HG03095 (cell line): ENCODE measurements around the gene EXD3.
"Not testable (repeated sequence)": the region's sequence is repeated elsewhere in the genome, so short reads cannot be mapped to it uniquely, and the experiment has no call there.

Experiments used
- ATAC-seq: cut with Tn5 transposase; IDR thresholded peaks from one replicate; pipeline ENCODE4 v1.9.1; 2021; ENCODE audit warnings: moderate library complexity; ENCODE audit not compliant: unreplicated experiment

The EXD3 gene

GRCh38 chr9:137381501-137382443 lies 41.2 kb downstream of the EXD3 start:
- ATAC-seq, result no peak

DNA sequence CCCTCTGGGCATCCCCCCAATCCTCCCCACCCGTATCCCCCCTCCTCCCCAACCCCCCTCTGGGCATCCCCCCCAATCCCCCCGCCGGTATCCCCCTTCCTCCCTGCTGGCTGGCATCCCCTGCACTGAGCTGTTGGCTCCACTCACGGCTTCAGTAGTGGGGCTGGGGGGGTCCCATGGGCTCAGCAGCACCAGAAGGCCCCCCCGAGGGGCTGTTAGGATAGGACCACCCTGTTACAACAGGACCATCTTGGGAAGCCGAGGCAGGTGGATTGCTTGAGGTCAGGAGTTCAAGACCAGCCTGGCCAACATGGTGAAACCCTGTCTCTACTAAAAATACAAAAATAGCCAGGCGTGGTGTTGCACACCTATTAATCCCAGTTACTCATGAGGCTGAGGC lies 42.4 kb downstream of the EXD3 start:
- ATAC-seq, result no peak

DNA sequence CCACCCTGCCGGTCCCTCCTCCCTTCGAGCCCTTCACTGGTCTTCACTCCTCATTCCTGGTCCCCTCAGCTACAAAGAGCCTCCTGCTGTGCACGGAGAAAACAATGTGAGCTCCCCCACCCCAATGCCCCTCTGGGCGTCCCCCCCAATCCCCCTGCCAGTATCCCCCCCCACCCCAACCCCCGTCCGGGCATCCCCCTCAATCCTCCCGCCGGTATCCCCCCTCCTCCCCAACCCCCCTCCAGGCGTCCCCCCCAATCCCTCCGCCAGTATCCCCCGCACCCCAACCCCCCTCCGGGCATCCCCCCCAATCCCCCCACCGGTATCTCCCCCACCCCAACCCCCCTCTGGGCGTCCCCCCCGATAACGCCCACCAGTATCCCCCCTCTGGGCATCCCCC lies 42.8 kb downstream of the EXD3 start:
- ATAC-seq, result no peak

- no peak for ATAC-seq
Observed at GRCh38 chr9:137379761-137380161, 43.2 kb downstream of the EXD3 start.

- ATAC-seq, result not testable (repeated sequence)
Observed at GRCh38 chr9:137378688-137379410, 44.1 kb downstream of the EXD3 start.

GRCh38 chr9:137376386-137376785 lies 46.6 kb downstream of the EXD3 start:
- no peak for ATAC-seq

- ATAC-seq, result no peak
Observed at GRCh38 chr9:137375321-137376058, 47.5 kb downstream of the EXD3 start.

DNA sequence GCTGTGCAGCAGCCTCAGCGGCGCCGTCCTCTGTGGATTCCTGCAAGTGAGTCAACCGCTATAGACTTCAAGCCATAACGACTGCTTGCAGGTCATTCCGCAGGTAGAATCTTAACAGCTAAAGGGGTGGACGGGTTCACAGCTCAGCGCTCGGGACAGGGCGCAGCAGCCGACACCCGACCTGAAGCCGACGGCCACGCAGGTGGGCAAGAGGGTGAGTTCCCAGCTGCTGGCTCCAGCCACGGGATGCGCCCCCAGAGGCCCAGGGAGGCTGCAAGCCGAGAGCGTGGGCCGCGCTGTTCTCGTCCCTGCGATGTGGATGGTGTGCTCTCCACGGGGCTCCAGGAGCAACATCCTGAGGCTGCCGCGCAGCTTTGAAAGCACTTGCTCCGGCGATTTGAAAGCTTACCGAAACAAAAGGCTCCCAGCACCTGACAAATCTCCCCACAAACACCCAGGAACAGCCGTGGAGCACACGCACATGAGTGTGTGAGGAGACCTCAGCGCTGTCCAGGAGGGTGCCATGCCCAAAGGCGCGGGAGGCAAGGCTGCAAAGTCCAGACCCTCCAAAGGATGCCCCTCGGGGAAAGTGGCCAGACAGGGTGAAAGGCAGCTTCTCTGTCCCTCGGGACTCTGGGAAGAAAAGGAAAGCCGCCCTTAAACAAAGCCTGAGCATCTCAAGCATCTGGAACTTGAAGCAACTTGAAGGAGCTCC lies 48.7 kb downstream of the EXD3 start:
- no peak for ATAC-seq

DNA sequence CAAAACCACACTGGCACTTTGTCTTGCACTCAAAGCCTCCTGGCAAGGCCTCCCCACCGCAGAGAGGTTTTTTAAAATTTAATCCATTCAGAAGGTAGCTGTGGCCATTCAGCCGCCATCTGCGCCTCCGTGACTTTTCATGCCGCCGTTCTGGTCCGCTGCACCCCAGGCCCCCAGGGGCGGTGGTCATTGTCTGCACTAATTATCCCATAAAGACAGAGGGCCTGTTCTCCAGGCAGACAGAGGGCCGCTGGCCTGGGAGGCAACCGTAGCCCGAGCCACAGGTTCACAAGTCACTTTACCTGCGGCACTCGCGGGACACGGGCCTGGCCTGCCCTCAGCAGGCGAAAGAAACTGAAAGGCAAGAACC lies 49.4 kb downstream of the EXD3 start:
- ATAC-seq, result no peak

DNA sequence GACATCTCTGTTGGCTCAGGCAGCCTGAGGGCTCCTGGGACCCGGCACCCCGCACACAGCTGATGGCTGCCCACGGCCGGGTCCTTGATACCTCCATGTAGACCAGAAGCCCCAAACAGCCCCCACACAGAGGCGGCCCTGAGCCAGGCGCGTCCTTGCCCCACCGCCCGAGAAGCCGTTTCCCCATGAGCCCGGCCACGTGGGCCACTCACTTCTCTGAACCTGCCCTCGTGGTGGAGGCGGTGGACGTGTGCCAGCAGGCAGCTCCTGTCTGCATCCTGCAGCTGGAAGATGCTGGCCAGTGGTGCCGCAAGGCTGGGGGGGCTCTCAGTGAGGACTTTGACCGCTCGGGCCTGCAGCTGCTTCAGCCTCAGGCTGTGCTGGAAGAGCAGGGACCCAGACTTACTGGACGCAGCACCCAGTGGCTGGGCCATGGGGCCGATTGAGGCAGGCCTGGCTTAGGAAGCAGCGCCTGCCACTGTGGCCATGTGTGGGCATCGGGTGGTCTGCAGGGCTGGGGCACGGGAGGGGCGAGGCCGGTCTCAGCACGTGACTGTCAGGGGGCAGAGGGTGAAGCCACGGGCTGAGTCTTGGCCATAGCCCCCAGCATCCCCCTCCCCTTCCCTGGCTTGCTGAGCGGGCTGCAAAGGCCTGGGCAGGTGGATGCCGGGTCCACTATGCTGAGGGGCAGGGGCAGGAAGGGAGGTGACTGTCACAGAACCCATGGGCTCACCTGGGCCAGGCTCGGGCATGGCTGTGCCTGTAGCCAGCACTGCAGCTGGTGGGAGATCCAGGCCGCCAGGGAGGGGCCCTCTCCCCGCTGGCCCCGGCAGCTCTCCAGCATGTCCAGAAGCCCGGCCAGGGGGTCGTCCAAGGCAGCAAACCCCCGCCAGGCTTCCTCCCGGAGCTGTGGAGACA lies 50.0 kb downstream of the EXD3 start:
- no peak for ATAC-seq

- no peak for ATAC-seq
Observed at GRCh38 chr9:137371946-137372651, 50.9 kb downstream of the EXD3 start.

GRCh38 chr9:137371521-137371941 lies 51.4 kb downstream of the EXD3 start:
- no peak for ATAC-seq

DNA sequence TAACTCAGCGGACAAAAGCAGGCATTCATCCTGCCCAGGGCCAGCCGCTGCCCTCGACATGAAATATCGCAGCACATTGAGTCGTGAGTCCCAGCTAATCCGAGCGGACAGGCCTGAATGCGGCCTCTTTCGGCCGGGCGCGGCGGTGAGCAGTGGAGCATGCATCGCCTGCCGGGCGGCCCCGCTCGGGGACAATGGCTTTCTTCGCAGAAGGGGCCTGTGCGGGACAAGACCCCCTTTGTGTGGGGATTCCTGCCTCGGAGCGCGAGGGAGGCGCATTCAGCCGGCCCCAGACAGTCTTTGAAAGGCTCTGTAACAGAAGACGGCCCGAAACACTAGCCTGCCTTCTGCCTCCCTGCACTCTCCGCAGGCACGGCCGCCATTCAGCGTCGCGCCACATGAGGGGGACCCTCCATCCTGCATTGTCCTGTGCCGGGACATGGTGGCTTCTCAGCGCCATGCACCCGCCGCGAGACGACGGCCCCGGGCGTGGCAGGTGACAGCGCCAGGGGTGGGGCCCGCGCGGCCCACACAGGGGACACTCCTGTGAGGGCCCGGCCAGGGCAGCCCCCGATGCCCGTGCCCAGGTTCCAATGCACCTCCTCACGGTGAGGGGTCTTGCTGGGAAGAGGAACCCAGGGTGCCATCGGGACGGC lies 52.0 kb downstream of the EXD3 start:
- ATAC-seq, result no peak

DNA sequence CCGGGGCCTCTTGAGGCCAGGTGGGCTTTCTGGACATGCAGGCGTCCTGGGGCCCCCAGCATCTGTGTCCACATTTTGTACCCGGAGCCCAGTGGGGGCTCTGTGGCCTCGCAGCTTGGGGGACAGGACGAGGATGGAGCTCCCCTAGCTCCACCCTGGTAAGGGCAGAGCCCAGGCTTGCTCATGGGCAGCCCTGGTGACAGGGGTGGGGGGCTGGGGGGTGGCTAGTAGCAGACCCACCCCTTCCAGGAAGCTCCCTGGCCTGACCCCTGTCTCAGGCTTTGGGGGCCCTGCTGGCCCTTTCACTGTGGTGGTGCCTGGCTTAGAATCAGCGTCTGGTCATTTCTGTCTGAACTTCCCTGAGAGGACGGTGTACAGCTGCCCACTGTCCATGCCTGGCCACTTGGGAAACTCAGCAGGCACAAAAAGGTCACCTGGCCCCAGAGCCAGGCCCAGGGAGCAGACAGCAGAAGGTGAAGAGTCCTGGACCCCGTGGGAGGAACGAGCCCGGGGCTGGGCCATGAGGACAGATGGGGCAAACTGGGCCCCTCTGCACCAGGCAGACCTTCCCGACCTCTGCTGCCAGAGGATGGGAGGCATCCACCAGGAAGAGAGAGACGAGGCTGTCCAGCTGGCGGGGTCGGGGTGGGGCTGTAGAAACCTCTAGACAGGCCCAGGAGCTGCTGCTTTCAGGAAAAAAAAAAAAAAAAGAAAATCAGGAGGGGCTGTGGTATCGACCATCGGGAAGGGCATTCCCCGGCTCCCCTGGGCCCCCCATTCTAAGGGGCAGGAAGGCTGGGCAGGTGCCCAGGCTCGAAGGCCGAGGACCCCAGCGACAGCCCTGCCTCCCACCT lies 52.8 kb downstream of the EXD3 start:
- no peak for ATAC-seq

DNA sequence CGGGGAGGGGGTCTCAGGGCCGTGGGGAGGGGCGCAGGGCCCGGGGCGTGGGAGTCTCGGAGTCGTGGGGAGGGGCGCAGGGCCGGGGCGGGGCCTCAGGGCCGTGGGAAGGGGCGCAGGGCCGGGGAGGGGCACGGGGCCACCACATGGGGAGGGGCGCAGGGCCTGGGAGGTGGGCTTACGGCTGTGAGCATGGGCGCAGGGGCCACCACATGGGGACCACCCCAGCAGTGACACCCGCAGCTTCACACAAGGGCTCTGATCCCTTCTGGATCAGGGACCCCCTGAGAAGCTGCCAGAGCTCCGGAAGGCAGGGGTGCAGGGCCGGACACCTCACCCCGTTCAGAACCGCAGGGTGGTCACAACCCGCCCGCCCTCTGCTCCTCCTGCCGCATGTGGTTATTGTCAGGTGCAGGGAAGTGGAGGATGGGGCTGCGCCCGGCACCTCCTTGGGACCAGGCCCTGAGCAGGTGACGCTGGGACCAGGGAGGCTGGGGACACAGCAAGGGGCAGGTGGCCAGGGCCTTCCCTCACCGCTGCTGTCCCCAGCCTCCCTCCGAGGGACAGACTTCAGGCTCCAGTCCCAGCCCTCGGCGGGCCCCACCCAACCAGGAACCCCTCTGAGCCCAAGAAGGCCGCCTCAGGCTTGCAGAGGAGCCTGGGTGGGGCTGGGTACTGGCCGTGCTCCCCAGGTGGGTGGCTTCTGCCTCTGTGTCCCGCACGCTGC lies 53.7 kb downstream of the EXD3 start:
- ATAC-seq, result no peak

- no peak for ATAC-seq
Observed at GRCh38 chr9:137368431-137369035, 54.4 kb downstream of the EXD3 start.
